SH-SY5Y (cell line): ENCODE measurements around the gene NMT2.

Source experiments
- GATA2 ChIP-seq: IDR thresholded peaks from 2 replicates; pipeline ENCODE4 v1.6.1; 2011; ENCODE audit warnings: mild to moderate bottlenecking, low read depth, low read length
- GATA3 ChIP-seq: IDR thresholded peaks from 2 replicates; pipeline ENCODE4 v1.6.1; 2011; ENCODE audit warnings: low read depth, mild to moderate bottlenecking, low read length, moderate library complexity

The NMT2 gene

GRCh38 chr10:15097011-15097812 is 71.3 kb downstream of the NMT2 start, which contains the start of gene RPP38:
RPP38 (plus strand) TSS chr10:15097355; CDS start chr10:15103315, 5,960 bp downstream.
- no peak for TF ChIP-seq GATA3
- TF ChIP-seq GATA2, result no peak

GRCh38 chr10:15096661-15097010 is 71.9 kb downstream of the NMT2 start:
- TF ChIP-seq GATA3 (no peak), GATA2 (no peak)

GRCh38 chr10:15092855-15093408 is 75.6 kb downstream of the NMT2 start:
- no peak for TF ChIP-seq GATA2
- no peak for TF ChIP-seq GATA3

GRCh38 chr10:15091418-15091817 is 77.1 kb downstream of the NMT2 start:
- TF ChIP-seq GATA3 (no peak), GATA2 (no peak)

- TF ChIP-seq GATA2 (no peak), GATA3 (no peak)
These were observed 79.8 kb downstream of the NMT2 start, which contains the start of gene ACBD7 for GRCh38 chr10:15088428-15089261. ACBD7 (minus strand) TSS chr10:15088776; CDS start chr10:15088728, 48 bp downstream.

GRCh38 chr10:15084502-15084922 is 84.0 kb downstream of the NMT2 start:
- TF ChIP-seq GATA2, result no peak
- no peak for TF ChIP-seq GATA3

DNA sequence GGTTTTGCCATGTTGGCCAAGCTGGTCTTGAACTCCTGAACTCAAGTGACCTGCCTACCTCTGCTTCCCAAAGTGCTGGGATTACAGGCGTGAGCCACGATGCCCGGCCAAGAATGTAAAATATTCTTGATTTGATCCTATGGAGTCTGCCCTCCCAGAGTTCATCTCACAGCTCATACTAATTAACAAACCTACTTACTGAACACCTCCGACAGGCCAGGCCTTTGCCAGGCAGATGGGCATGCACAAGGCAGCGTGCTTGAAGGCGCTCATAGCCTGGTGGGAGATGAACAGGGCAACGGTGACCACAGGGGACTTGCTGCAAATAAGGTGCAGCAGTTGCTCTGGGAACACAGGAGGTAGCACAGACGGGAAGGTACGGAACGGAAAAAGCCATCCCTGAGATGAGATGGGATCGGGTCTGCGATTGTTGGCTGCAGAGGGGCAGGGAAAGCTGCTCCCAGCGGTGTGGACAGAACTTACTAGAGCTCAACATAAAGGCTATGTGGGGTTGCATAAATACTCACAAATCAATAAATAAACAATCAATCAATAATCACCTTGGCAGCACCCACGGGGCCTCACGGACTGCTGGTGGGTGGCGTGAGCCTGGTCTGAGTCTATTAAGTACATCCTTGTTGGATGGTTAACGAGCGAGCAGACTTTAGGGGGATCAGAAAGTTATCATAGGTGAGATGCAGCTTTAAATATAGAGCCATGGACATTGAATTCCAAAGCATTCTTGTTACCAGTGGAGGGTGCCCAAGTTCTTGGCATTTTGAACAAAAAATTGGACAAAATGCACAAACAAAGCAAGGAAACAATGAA is 84.6 kb downstream of the NMT2 start:
- TF ChIP-seq GATA2, result no peak
- no peak for TF ChIP-seq GATA3

DNA sequence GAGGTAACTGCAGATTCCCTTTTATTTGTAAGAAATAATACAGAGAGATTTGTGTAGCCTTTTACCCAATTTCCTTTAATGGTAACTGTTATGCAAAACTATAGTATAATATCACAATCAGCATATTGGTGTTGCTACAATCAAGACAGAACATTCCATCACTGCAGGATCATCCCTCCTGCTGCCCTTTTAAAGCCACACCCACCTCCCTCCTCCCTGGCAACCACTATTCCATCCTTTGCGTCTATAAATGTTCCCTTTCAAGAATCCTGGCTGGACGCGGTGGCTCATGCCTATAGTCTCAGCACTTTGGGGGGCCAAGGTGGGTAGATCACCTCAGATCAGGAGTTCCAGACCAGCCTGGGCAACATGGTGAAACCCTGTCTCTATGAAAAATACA is 93.1 kb downstream of the NMT2 start:
- TF ChIP-seq GATA3 (no peak), GATA2 (no peak)

- no peak for TF ChIP-seq GATA3
- TF ChIP-seq GATA2, result no peak
These were observed 96.1 kb downstream of the NMT2 start for GRCh38 chr10:15072358-15072757.

GRCh38 chr10:15069230-15069629 is 99.3 kb downstream of the NMT2 start:
- TF ChIP-seq GATA2 (no peak), GATA3 (no peak)

DNA sequence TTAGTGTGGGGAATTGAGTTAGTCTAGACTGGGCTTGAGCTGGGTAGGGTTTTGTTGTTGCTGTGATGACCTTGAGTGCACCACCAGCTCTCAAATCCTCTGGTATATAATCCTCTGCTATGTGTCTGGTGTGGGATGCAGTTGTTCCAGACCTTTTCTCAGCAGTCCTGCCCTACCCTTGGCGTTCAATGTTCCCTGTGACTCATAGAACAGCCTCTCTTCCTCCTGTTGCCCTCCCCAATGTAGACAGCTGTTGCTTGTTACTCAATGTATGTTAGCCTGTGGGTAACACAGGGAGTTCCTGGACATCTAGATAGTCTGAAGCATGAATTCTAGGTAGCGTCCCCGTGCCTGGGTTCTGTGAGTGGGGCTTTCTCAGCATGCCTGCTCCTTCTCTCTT is 99.7 kb downstream of the NMT2 start:
- TF ChIP-seq GATA2, result no peak
- TF ChIP-seq GATA3, result no peak

- no peak for TF ChIP-seq GATA3
- no peak for TF ChIP-seq GATA2
These were observed 101.3 kb downstream of the NMT2 start for GRCh38 chr10:15067154-15067553.

DNA sequence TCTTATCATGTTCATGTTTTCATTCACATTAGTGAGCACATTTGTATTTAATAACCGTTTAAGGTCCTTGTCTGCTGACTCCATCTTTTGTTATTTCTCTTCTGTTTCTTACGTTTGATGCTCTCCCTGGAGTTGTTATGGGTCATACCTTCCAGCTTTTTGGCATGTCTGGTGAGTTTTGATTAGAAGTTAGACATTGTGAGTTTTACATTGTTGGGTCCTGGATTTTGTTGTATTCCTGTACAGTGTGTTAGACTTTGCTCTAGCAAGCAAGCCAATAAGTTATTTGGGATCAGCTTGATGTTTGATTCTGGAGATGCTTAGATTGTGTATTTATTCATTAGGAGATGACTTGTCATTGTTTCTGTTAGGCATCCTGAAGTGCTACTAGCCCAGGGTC is 107.9 kb downstream of the NMT2 start:
- TF ChIP-seq GATA2 (no peak), GATA3 (no peak)

DNA sequence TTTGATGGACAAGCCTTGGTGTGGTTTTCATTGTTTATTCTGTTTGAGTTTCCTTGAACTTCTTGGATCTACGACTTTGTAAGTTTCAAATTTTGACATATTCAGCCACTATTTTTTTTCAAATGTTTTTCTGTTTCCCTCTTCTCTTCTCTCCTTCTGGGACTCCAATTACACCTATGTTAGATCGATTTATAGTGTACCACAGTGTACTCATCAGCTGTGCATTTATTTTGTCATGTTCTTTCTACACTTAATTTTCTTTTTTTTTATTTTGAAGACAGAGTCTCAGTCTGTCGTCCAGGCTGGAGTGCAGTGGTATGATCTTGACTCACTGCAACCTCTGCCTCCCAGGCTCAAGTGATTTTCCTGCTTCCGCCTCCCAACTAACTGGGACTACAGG is 108.6 kb downstream of the NMT2 start:
- no peak for TF ChIP-seq GATA2
- TF ChIP-seq GATA3, result no peak

DNA sequence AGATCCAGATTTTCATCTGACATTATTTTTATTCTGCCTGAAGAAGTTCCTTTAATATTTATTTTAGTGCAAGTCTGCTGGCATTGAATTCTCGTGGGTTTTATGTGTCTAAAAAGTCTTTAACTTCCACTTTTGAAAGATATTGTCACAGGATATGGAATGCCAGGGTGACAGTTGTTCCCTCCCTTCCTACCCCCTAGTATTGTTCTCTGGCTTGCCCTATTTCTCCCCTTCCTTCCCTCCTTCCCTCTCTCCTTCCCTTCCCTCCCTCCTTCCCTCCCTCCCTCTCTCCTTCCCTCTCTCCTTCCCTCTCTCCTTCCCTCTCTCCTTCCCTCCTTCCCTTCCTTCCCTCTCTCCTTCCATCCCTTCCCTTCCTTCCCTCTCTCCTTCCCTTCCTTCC is 109.8 kb downstream of the NMT2 start:
- no peak for TF ChIP-seq GATA2
- no peak for TF ChIP-seq GATA3
